CD14-positive monocyte (primary cell): Measurements from ENCODE around the gene NOL8. TPM values are rescaled to one million over a fixed set of nuclear protein-coding genes. Genes with fewer than 3 reads are reported as not detected.

Experiments
- DNase-seq, 3 donors: peaks; one replicate each; pipeline ENCODE4 v3.0.0-alpha.2; 2011 to 2022
- H2AFZ ChIP-seq: 2 replicates; pipeline ENCODE4 v1.6.0; 2012; ENCODE audit warnings: mild to moderate bottlenecking, low read depth, low read length, inconsistent platforms; ENCODE audit not compliant: insufficient read depth, poor library complexity, severe bottlenecking
- H3K27ac ChIP-seq, 2 donors: 1 replicate in 1 of 2; 2 replicates in 1 of 2; pipeline ENCODE4 v1.5.1; 2012 to 2013; ENCODE audit warnings: low read length in 2 of 2, control low read depth in 1 of 2, inconsistent platforms in 1 of 2, low read depth in 1 of 2, mild to moderate bottlenecking in 1 of 2
- H3K27me3 ChIP-seq, 2 donors: one replicate each; pipeline versions ENCODE4 v1.6.0 to v1.6.1; 2011 to 2013; ENCODE audit warnings: low read length in 2 of 2; ENCODE audit not compliant: control insufficient read depth in 2 of 2, insufficient read depth in 2 of 2
- H3K36me3 ChIP-seq, 2 donors: replicated peaks in 1 of 2; 1 replicate in 1 of 2; 2 replicates in 1 of 2; pipeline versions ENCODE4 v1.5.1 to v1.6.1; 2012 to 2013; ENCODE audit warnings: low read length in 2 of 2, control low read depth in 1 of 2, inconsistent platforms in 1 of 2, mild to moderate bottlenecking in 1 of 2; ENCODE audit not compliant: insufficient read depth in 2 of 2, control insufficient read depth in 1 of 2
- H3K4me1 ChIP-seq, 2 donors: 1 replicate in 1 of 2; 2 replicates in 1 of 2; pipeline versions ENCODE4 v1.5.1 to v1.6.1; 2012 to 2013; ENCODE audit warnings: low read length in 2 of 2, control low read depth in 1 of 2, inconsistent platforms in 1 of 2, mild to moderate bottlenecking in 1 of 2, moderate library complexity in 1 of 2; ENCODE audit not compliant: insufficient read depth in 2 of 2, control insufficient read depth in 1 of 2
- H3K4me2 ChIP-seq: replicated peaks from 2 replicates; pipeline ENCODE3; 2012; ENCODE audit warnings: low read length, moderate library complexity, mild to moderate bottlenecking; ENCODE audit not compliant: poor library complexity, severe bottlenecking; ENCODE audit errors: extremely low read depth
- H3K4me3 ChIP-seq, 3 experiments: fragments of 200-600 bp in 1 of 3; sonication (generic) in 1 of 3; replicated peaks in 1 of 3; 1 replicate in 2 of 3; 2 replicates in 1 of 3; pipeline ENCODE4 v1.5.1; 2011 to 2013; ENCODE audit warnings: low read length in 3 of 3, mild to moderate bottlenecking in 3 of 3, control low read depth in 2 of 3, low read depth in 2 of 3, inconsistent platforms in 1 of 3, moderate library complexity in 1 of 3
- H3K79me2 ChIP-seq: 2 replicates; pipeline ENCODE4 v1.6.0; 2012; ENCODE audit warnings: mild to moderate bottlenecking, control low read depth, inconsistent platforms, low read length, moderate library complexity; ENCODE audit not compliant: insufficient read depth
- H3K9ac ChIP-seq: 2 replicates; pipeline ENCODE4 v1.6.0; 2017; ENCODE audit warnings: low read length, mild to moderate bottlenecking; ENCODE audit not compliant: insufficient read depth, poor library complexity, severe bottlenecking
- H3K9me3 ChIP-seq, 2 donors: replicated peaks in 1 of 2; 1 replicate in 1 of 2; 2 replicates in 1 of 2; pipeline versions ENCODE4 v1.5.1 to v1.6.1; 2012 to 2013; ENCODE audit warnings: low read length in 2 of 2, control low read depth in 1 of 2; ENCODE audit not compliant: control insufficient read depth in 1 of 2, insufficient read depth in 1 of 2
- H4K20me1 ChIP-seq: 2 replicates; pipeline ENCODE4 v1.6.0; 2012; ENCODE audit warnings: mild to moderate bottlenecking, low read length, control low read depth, moderate library complexity; ENCODE audit not compliant: insufficient read depth
- H3K27ac Mint-ChIP-seq, 7 donors: one replicate each; pipeline ENCODE4 v1.8.0; 2020; ENCODE audit warnings: mild to moderate bottlenecking in 7 of 7, mixed read lengths in 7 of 7, moderate library complexity in 6 of 7, inconsistent platforms in 2 of 7
- H3K27me3 Mint-ChIP-seq, 3 donors: one replicate each; pipeline ENCODE4 v1.8.0; 2021 to 2022; ENCODE audit warnings: low read depth in 3 of 3, mild to moderate bottlenecking in 3 of 3, mixed read lengths in 3 of 3, moderate library complexity in 3 of 3, inconsistent platforms in 1 of 3
- H3K36me3 Mint-ChIP-seq, 2 donors: one replicate each; pipeline ENCODE4 v1.8.0; 2020; ENCODE audit warnings: mixed read lengths in 2 of 2, inconsistent platforms in 1 of 2, mild to moderate bottlenecking in 1 of 2
- H3K4me1 Mint-ChIP-seq: one replicate; pipeline ENCODE4 v1.8.0; 2020; ENCODE audit warnings: mild to moderate bottlenecking, mixed read lengths
- H3K4me3 Mint-ChIP-seq, 2 donors: one replicate each; pipeline ENCODE4 v1.8.0; 2020; ENCODE audit warnings: mild to moderate bottlenecking in 2 of 2, mixed read lengths in 2 of 2, moderate library complexity in 1 of 2
- H3K9me3 Mint-ChIP-seq, 7 donors: one replicate each; pipeline ENCODE4 v1.8.0; 2020 to 2022; ENCODE audit warnings: mixed read lengths in 7 of 7, mild to moderate bottlenecking in 6 of 7, moderate library complexity in 6 of 7, inconsistent platforms in 2 of 7
- WGBS: methylation state at CpG from one replicate; pipeline ENCODE4 v1.1.5; 2013; ENCODE audit warnings: missing lambda C conversion rate; ENCODE audit not compliant: insufficient coverage; 5-methylcytosine and 5-hydroxymethylcytosine counted together
- intact Hi-C, 2 donors: fragments of 100-400 bp; cut with micrococcal nuclease; formaldehyde crosslinking; loops; one replicate each; pipeline versions ENCODE4 v1.15.0 to v1.15.1; 2023
- polyA plus RNA-seq, 3 donors: library from polyadenylated mRNA; depleted of rRNA in 1 of 3; unstranded in 2 of 3; stranded (reverse) in 1 of 3; fragments of 300-500 nt in 2 of 3; fragments of >200 nt in 1 of 3; fragmentation: Illumina TruSeq in 2 of 3; gene quantifications; 1 replicate in 2 of 3; 2 replicates in 1 of 3; pipeline ENCODE4 v1.2.3, GENCODE V29; 2012 to 2021
- TF ChIP-seq, protein P1 (sequence below): fragments of 200-600 bp; IDR thresholded peaks from one replicate; pipeline ENCODE4 v1.8.0; 2022; ENCODE audit warnings: antibody characterized with exemption, mild to moderate bottlenecking

NOL8 gene
- polyA plus RNA-seq, 3 donors = 2.9 to 22.0 (median 8.8) TPM

DNA sequence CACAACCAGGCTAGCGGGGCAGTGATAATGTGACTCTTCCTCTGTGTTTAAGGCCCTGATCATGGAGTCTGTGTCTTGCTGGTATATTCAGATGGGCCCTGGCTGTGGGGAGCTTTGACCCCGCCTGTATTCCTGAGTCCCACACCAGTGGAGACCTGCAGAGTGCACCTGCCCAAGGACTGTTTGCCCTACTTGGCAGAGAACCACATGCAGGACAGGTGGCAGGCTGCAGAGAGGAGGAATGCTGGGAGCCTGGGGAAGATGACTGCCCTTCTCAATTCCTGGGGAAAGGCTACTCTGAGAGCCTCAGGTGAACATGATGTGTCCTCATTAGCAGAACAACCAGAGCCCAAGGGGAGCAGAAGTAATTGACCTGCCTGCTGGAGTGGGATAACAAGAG is 67.8 kb downstream of the NOL8 start:
- no peaks in the 10 kb centered on the region for H3K4me1 Mint-ChIP-seq
- intact Hi-C loops = no loop called here
- H3K27me3 ChIP-seq = no peaks in the 10 kb centered on the region
- no peak overlapping the region for H3K4me2 ChIP-seq
- H3K9ac ChIP-seq = no peak overlapping the region
- no peak overlapping the region for H3K4me3 ChIP-seq
- no peak overlapping the region for H2AFZ ChIP-seq
- H3K36me3 Mint-ChIP-seq = peaks cover 83 to 91% of the 10 kb centered on the region in 2 donors
- no peaks in the 10 kb centered on the region for H3K79me2 ChIP-seq
- no peak overlapping the region for H3K4me3 Mint-ChIP-seq
- TF ChIP-seq, protein P1, sequence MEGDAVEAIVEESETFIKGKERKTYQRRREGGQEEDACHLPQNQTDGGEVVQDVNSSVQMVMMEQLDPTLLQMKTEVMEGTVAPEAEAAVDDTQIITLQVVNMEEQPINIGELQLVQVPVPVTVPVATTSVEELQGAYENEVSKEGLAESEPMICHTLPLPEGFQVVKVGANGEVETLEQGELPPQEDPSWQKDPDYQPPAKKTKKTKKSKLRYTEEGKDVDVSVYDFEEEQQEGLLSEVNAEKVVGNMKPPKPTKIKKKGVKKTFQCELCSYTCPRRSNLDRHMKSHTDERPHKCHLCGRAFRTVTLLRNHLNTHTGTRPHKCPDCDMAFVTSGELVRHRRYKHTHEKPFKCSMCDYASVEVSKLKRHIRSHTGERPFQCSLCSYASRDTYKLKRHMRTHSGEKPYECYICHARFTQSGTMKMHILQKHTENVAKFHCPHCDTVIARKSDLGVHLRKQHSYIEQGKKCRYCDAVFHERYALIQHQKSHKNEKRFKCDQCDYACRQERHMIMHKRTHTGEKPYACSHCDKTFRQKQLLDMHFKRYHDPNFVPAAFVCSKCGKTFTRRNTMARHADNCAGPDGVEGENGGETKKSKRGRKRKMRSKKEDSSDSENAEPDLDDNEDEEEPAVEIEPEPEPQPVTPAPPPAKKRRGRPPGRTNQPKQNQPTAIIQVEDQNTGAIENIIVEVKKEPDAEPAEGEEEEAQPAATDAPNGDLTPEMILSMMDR = no peak
- 100% methylated on average over 2 of the region's 2 CpGs for WGBS
- no peaks in the 10 kb centered on the region for H3K4me1 ChIP-seq
- H3K9me3 ChIP-seq = no peaks in the 10 kb centered on the region
- H3K36me3 ChIP-seq = peaks cover 78 to 98% of the 10 kb centered on the region in 2 donors
- no peak overlapping the region for H3K27ac Mint-ChIP-seq
- no peaks in the 10 kb centered on the region for H4K20me1 ChIP-seq
- peaks cover 0 to 2% (median 0%) of the 10 kb centered on the region in 3 donors for H3K27me3 Mint-ChIP-seq
- H3K27ac ChIP-seq = no peak overlapping the region
- DNase-seq = no peak
- no peaks in the 10 kb centered on the region for H3K9me3 Mint-ChIP-seq

DNA sequence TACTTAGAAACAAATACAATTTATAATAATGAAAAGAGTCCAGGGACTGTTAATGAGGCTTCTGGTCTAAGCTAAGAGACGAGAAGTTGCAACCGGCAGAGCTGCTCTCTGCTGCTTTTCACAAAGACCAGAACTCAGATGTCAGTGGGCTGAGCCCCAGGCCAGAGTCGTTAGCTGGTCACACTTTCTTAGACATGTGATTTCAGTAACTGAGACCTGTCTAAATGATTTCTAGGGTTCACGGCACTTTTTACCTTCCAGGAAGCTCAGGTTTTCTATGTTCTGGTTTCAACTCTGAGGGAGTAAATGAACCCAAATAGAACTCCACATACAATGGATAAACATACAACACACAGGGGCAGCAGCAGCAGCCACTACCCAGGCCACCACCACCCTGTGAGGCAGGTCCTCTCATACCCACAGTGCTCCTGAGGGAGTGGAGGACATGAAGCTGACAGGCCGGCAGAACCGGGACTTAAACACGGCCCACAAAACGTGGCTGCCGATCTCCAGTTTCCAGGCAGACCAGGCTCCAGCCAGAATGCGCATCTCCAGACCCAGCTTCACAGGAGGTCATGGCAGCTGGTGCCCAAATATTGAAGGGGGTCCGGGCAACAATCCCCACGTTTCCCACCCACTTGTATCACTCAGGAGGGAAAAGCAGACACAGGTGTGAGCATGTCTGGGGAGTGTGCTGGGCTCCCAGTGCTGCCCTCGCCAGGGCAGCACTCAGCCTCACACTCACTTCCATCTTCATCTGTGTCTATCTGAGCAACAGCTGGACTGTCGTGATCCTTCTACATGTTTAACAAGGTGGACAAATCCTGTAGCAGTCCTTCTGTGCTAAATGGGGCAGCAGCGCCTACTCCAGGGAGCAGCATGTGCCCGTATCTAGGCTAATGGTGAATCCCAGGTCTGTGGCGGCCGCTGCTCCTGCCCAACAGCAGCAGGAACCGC is 70.5 kb downstream of the NOL8 start:
- Mint-ChIP-seq H3K27ac (peak overlapping the region in 1 of 7 donors; percentile 21), H3K36me3 (peaks cover 83 to 87% of the 10 kb centered on the region in 2 donors), H3K9me3 (no peaks in the 10 kb centered on the region), H3K4me1 (no peaks in the 10 kb centered on the region), H3K27me3 (no peaks in the 10 kb centered on the region), H3K4me3 (no peak overlapping the region)
- no peak for DNase-seq
- Histone ChIP-seq H3K9me3 (no peaks in the 10 kb centered on the region), H2AFZ (no peak overlapping the region), H3K36me3 (peaks cover 82 to 98% of the 10 kb centered on the region in 2 donors), H3K79me2 (no peaks in the 10 kb centered on the region), H3K9ac (no peak overlapping the region), H3K4me1 (no peaks in the 10 kb centered on the region), H3K27me3 (no peaks in the 10 kb centered on the region), H3K4me2 (no peak overlapping the region), H3K4me3 (no peak overlapping the region), H3K27ac (no peak overlapping the region), H4K20me1 (no peaks in the 10 kb centered on the region)
- intact Hi-C loops = no loop called here
- TF ChIP-seq, protein P1 = no peak
- 89% methylated on average over 17 of the region's 19 CpGs for WGBS
